GM12878 (cell line): ENCODE measurements around the gene PTCD2. TPM values are rescaled to one million over a fixed set of nuclear protein-coding genes. Genes with fewer than 3 reads are reported as not detected.

Experiments used
- ATAC-seq: fragments of 200-7000 bp; cut with Tn5 transposase; 3 replicates; pipeline ENCODE4 v1.9.1; 2020; ENCODE audit warnings: mild to moderate bottlenecking, moderate library complexity
- BruUV-seq: library from RNA; stranded (reverse); fragments of 400-500 nt; replicated peaks from 2 replicates; lab custom pipeline; 2021; lab: Mats Ljungman, UMichigan
- CTCF ChIA-PET: fragments of 300-600 bp; sonication (Branson Sonifier 250); formaldehyde crosslinking; extraction: SDS; loops from one replicate; lab custom pipeline; 2021; ENCODE audit warnings: inconsistent platforms; lab: Yijun Ruan, JAX
- POLR2A ChIA-PET: fragments of 350-600 bp; formaldehyde crosslinking; extraction: SDS; loops from one replicate; lab custom pipeline; 2021; ENCODE audit warnings: inconsistent platforms; lab: Charles Lee
- RAD21 ChIA-PET: fragments of 300-600 bp; sonication (Branson Sonifier 250); formaldehyde crosslinking; loops from one replicate; lab custom pipeline; 2023; ENCODE audit warnings: antibody characterized with exemption; ENCODE audit not compliant: unreplicated experiment; lab: Charles Lee
- SMC1A ChIA-PET: fragments of 300-600 bp; sonication (Branson Sonifier 250); formaldehyde crosslinking; loops from one replicate; lab custom pipeline; 2023; ENCODE audit not compliant: unreplicated experiment, uncharacterized antibody; lab: Charles Lee
- DNase-seq: peaks from one replicate; pipeline ENCODE4 v3.0.0-alpha.2; 2011; ENCODE audit warnings: low read depth, low spot score
- FAIRE-seq: peaks from 3 replicates; lab custom pipeline; 2011; peaks lifted over from hg19 to GRCh38; lab: Jason Lieb, UNC
- H2AFZ ChIP-seq: 2 replicates; pipeline ENCODE4 v1.6.0; 2011; ENCODE audit warnings: low read depth, low read length, control low read depth; ENCODE audit not compliant: control insufficient read depth
- H3K27ac ChIP-seq: 2 replicates; pipeline ENCODE4 v1.5.1; 2011; ENCODE audit warnings: control low read depth; ENCODE audit not compliant: control insufficient read depth, insufficient read depth
- H3K27me3 ChIP-seq, 2 experiments: replicated peaks in 1 of 2; 2 replicates each; pipeline versions ENCODE4 v1.6.0 to v1.6.1; 2011; ENCODE audit warnings: low read length in 1 of 2; ENCODE audit not compliant: control insufficient read depth in 2 of 2, insufficient read depth in 2 of 2
- H3K36me3 ChIP-seq, 2 experiments: 2 replicates each; pipeline ENCODE4 v1.5.1; 2011; ENCODE audit warnings: low read length in 1 of 2; ENCODE audit not compliant: control insufficient read depth in 2 of 2, insufficient read depth in 2 of 2
- H3K4me1 ChIP-seq: 2 replicates; pipeline ENCODE4 v1.6.1; 2011; ENCODE audit warnings: mild to moderate bottlenecking, low read length, moderate library complexity, mixed read lengths; ENCODE audit not compliant: control insufficient read depth, insufficient read depth
- H3K4me2 ChIP-seq: 2 replicates; pipeline ENCODE4 v1.6.0; 2011; ENCODE audit warnings: control low read depth; ENCODE audit not compliant: control insufficient read depth, insufficient read depth
- H3K4me3 ChIP-seq: fragments of 200-600 bp; sonication (generic); 2 replicates; pipeline ENCODE4 v1.5.1; 2016
- H3K79me2 ChIP-seq: 2 replicates; pipeline ENCODE4 v1.6.0; 2011; ENCODE audit warnings: low read length; ENCODE audit not compliant: control insufficient read depth, insufficient read depth
- H3K9ac ChIP-seq: 2 replicates; pipeline ENCODE4 v1.8.0; 2011; ENCODE audit warnings: low read length, control low read depth, mixed read lengths; ENCODE audit not compliant: control insufficient read depth, insufficient read depth
- H3K9me3 ChIP-seq: replicated peaks from 3 replicates; pipeline ENCODE4 v1.5.1; 2011; ENCODE audit warnings: mild to moderate bottlenecking, low read length; ENCODE audit not compliant: control insufficient read depth, insufficient read depth
- H4K20me1 ChIP-seq: 2 replicates; pipeline ENCODE4 v1.6.0; 2011; ENCODE audit not compliant: control insufficient read depth, insufficient read depth
- BMI1 ChIP-seq: fragments of 450-650 bp; IDR thresholded peaks from 2 replicates; pipeline ENCODE4 v1.6.1; 2016; ENCODE audit warnings: mild to moderate bottlenecking, moderate library complexity, borderline replicate concordance
- E2F4 ChIP-seq: IDR thresholded peaks from 2 replicates; pipeline ENCODE4 v1.6.1; 2012; ENCODE audit warnings: low read depth, low read length, improper control_type of control experiment
- KLF5 ChIP-seq: fragments of 450-650 bp; IDR thresholded peaks from 2 replicates; pipeline ENCODE4 v1.6.1; 2014; ENCODE audit warnings: mild to moderate bottlenecking; ENCODE audit not compliant: partially characterized antibody
- in situ Hi-C: fragments of 300-500 bp; cut with MboI; formaldehyde crosslinking; loops from 9 replicates; pipeline ENCODE4 v1.14.3; 2018; ENCODE audit warnings: mixed read lengths
- intact Hi-C: fragments of 100-400 bp; cut with micrococcal nuclease; formaldehyde crosslinking; loops from one replicate; pipeline ENCODE4 v1.14.2; 2022; ENCODE audit not compliant: unreplicated experiment
- polyA plus RNA-seq, 11 experiments: library from polyadenylated mRNA; depleted of rRNA in 4 of 11; unstranded in 6 of 11; stranded (reverse) in 5 of 11; fragments of >200 nt; fragmentation: Nextera tagmentation in 4 of 11; fragmentation: Illumina TruSeq in 1 of 11; extraction: Ambion mirVana in 4 of 11; extraction: Trizol in 1 of 11; gene quantifications; 1 replicate in 1 of 11; 2 replicates in 10 of 11; pipeline versions ENCODE4 v1.2.1 to v1.2.3, GENCODE V29; 2011 to 2016; ENCODE audit warnings: inconsistent platforms in 2 of 11, missing spikeins in 2 of 11, low read depth in 1 of 11
- total RNA-seq, 4 experiments: library from RNA; depleted of rRNA in 3 of 4; stranded (reverse); fragments of >200 nt in 3 of 4; fragmentation: Illumina TruSeq in 1 of 4; extraction: Trizol in 1 of 4; gene quantifications; 2 replicates each; pipeline versions ENCODE4 v1.2.1 to v1.2.3, GENCODE V29; 2013 to 2021

The PTCD2 gene
- total and polyA plus RNA-seq, 10 of the 15 experiments (the other 5 are each of a cell fraction or from before 2014, with no cell fraction given), result 8.7 to 15.0 (median 11.9) TPM

- no peak for TF ChIP-seq KLF5
Observed at GRCh38 chr5:72392326-72392733, 72.2 kb downstream of the PTCD2 start (continued).

- ChIA-PET RAD21 (interaction anchor here (3.3 to 8.6 kb wide), 2 partner anchors 26 to 132 kb away, joined by 28 to 122 read pairs; no protein-coding TSS in a partner anchor), SMC1A (interaction anchor here (0.9 to 9.8 kb wide), 8 partner anchors 10 to 134 kb away, joined by 3 to 159 read pairs (median 5); no protein-coding TSS in a partner anchor), CTCF (interaction anchor here (0.6 to 22.6 kb wide), 7 partner anchors 9 to 133 kb away, joined by 3 to 323 read pairs (median 5); no protein-coding TSS in a partner anchor), POLR2A (interaction anchor here (1.1 to 1.5 kb wide), 2 partner anchors 13 to 15 kb away, joined by 3 read pairs; no protein-coding TSS in a partner anchor)
- no peak overlapping the region for H3K4me3 ChIP-seq
- no peaks in the 10 kb centered on the region for H3K4me1 ChIP-seq
- TF ChIP-seq E2F4, result no peak
- no peak for TF ChIP-seq BMI1
- no peaks in the 10 kb centered on the region for H4K20me1 ChIP-seq
- no peaks in the 10 kb centered on the region for H3K36me3 ChIP-seq
- no peaks in the 10 kb centered on the region for H3K9me3 ChIP-seq
- no peak overlapping the region for H3K27ac ChIP-seq
- H3K27me3 ChIP-seq, result no peaks in the 10 kb centered on the region
- no TSS peak for BruUV-seq
- H3K4me2 ChIP-seq, result no peak overlapping the region
- ATAC-seq (no peak), FAIRE-seq (no peak), DNase-seq (no peak)
- in situ Hi-C loops, result no loop called here
- no peak overlapping the region for H3K9ac ChIP-seq
- intact Hi-C loops, result loop anchor here (5.0 kb wide), 1 partner anchor 74 kb away; no protein-coding TSS in a partner anchor
- no peak overlapping the region for H2AFZ ChIP-seq
- no peaks in the 10 kb centered on the region for H3K79me2 ChIP-seq
Observed at GRCh38 chr5:72393052-72393451, 72.9 kb downstream of the PTCD2 start.
